Measurements from ENCODE around the gene SUMO1.

SUMO1 gene

DNA sequence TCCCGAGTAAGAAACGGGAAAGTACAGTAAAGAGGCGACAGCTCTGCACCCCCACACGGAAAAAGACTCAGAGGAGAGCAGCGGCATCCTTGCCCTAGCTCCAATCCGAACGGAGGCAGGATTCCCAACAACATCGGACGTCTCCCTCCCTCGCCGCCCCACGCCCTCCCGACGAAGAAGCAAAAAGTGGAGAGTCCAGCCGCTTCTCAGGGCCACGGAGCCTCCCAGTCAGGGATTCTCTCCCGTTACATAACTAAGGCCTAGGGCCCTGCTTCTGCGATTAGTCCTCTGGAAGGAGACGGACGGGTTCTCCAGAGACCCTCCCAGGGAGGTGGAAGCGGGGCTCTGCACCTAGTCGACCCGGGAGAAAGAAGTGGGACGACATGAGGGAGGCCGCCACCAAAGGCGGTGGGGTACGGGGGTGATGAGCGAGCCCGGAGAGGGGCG is 587 bp downstream of the SUMO1 start:
- peaks cover 37% of the 10 kb centered on the region for H4K20me1 ChIP-seq (ENCODE audit: insufficient read depth, low read length)
- peak overlapping the region; percentile 84 for H3K4me2 ChIP-seq (ENCODE audit: low read length)

GRCh38 chr2:202221873-202222272 is 16.5 kb downstream of the SUMO1 start:
- H3K79me2 ChIP-seq (ENCODE audit: low read length), result peaks cover 83% of the 10 kb centered on the region
- no peaks in the 10 kb centered on the region for H3K9me3 ChIP-seq (ENCODE audit: insufficient read depth, low read length)
- TF ChIP-seq EZH2phosphoT487 (IDR thresholded peaks at IDR 0.05; ENCODE audit: low read depth), result no peak
- TF ChIP-seq, protein P1, sequence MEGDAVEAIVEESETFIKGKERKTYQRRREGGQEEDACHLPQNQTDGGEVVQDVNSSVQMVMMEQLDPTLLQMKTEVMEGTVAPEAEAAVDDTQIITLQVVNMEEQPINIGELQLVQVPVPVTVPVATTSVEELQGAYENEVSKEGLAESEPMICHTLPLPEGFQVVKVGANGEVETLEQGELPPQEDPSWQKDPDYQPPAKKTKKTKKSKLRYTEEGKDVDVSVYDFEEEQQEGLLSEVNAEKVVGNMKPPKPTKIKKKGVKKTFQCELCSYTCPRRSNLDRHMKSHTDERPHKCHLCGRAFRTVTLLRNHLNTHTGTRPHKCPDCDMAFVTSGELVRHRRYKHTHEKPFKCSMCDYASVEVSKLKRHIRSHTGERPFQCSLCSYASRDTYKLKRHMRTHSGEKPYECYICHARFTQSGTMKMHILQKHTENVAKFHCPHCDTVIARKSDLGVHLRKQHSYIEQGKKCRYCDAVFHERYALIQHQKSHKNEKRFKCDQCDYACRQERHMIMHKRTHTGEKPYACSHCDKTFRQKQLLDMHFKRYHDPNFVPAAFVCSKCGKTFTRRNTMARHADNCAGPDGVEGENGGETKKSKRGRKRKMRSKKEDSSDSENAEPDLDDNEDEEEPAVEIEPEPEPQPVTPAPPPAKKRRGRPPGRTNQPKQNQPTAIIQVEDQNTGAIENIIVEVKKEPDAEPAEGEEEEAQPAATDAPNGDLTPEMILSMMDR (IDR thresholded peaks at IDR 0.05; ENCODE audit: low read depth, low read length), result no peak
- no peak overlapping the region for H3K9ac ChIP-seq (ENCODE audit: low read length)
- H3K27me3 ChIP-seq (ENCODE audit: low read depth, low read length), result no peaks in the 10 kb centered on the region
- no peaks in the 10 kb centered on the region for H3K4me1 ChIP-seq (ENCODE audit: low read length)
- H3K36me3 ChIP-seq (replicated peaks; ENCODE audit: low read depth, low read length), result peaks cover 26% of the 10 kb centered on the region
- H3K4me2 ChIP-seq (ENCODE audit: low read length), result no peak overlapping the region
- H3K27ac ChIP-seq (ENCODE audit: low read length), result no peak overlapping the region
- peaks cover 35% of the 10 kb centered on the region for H4K20me1 ChIP-seq (ENCODE audit: insufficient read depth, low read length)
- H2AFZ ChIP-seq (ENCODE audit: low read depth, low read length), result no peak overlapping the region
- no peak overlapping the region for H3K4me3 ChIP-seq (ENCODE audit: low read length)

More for the DNA sequence above, 587 bp downstream of the SUMO1 start:
- TF ChIP-seq, protein P1 (IDR thresholded peaks at IDR 0.05; ENCODE audit: low read depth, low read length), result no peak
- no peak for TF ChIP-seq EZH2phosphoT487 (IDR thresholded peaks at IDR 0.05; ENCODE audit: low read depth)
- Histone ChIP-seq H2AFZ (ENCODE audit: low read depth, low read length) (no peak overlapping the region), H3K4me3 (ENCODE audit: low read length) (peak overlapping the region; percentile 96), H3K4me1 (ENCODE audit: low read length) (peaks cover 13% of the 10 kb centered on the region), H3K36me3 (replicated peaks; ENCODE audit: low read depth, low read length) (no peaks in the 10 kb centered on the region), H3K27ac (ENCODE audit: low read length) (peak overlapping the region; percentile 47), H3K27me3 (ENCODE audit: low read depth, low read length) (no peaks in the 10 kb centered on the region), H3K9ac (ENCODE audit: low read length) (peak overlapping the region; percentile 94), H3K9me3 (ENCODE audit: insufficient read depth, low read length) (no peaks in the 10 kb centered on the region), H3K79me2 (ENCODE audit: low read length) (peaks cover 59% of the 10 kb centered on the region)

DNA sequence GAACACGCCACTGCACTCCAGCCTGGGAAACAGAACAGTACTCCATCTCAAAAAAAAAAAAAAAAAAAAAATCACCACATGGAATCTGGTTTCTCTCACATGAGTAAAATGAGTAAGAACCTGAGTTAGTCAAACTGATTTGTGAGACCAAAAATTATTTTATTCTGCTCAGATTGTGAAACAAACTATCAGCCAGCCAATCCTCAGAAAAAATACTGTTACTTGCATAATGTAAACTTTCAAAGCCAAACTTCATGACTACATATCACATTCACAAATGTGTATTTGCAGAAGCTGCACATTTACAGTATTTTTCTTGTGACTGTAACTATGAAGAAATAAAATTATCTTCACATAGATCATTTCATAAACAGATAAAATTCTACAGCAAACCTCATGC is 23.2 kb downstream of the SUMO1 start:
- no peak overlapping the region for H3K9ac ChIP-seq (ENCODE audit: low read length)
- no peaks in the 10 kb centered on the region for H3K27me3 ChIP-seq (ENCODE audit: low read depth, low read length)
- H3K27ac ChIP-seq (ENCODE audit: low read length), result no peak overlapping the region
- H3K9me3 ChIP-seq (ENCODE audit: insufficient read depth, low read length), result no peaks in the 10 kb centered on the region
- H2AFZ ChIP-seq (ENCODE audit: low read depth, low read length), result no peak overlapping the region
- H3K36me3 ChIP-seq (replicated peaks; ENCODE audit: low read depth, low read length), result peaks cover 21% of the 10 kb centered on the region
- H4K20me1 ChIP-seq (ENCODE audit: insufficient read depth, low read length), result peaks cover 13% of the 10 kb centered on the region
- H3K79me2 ChIP-seq (ENCODE audit: low read length), result peaks cover 43% of the 10 kb centered on the region
- no peak overlapping the region for H3K4me3 ChIP-seq (ENCODE audit: low read length)
- TF ChIP-seq, protein P1 (IDR thresholded peaks at IDR 0.05; ENCODE audit: low read depth, low read length), result no peak
- TF ChIP-seq EZH2phosphoT487 (IDR thresholded peaks at IDR 0.05; ENCODE audit: low read depth), result no peak
- no peak overlapping the region for H3K4me2 ChIP-seq (ENCODE audit: low read length)
- no peaks in the 10 kb centered on the region for H3K4me1 ChIP-seq (ENCODE audit: low read length)

DNA sequence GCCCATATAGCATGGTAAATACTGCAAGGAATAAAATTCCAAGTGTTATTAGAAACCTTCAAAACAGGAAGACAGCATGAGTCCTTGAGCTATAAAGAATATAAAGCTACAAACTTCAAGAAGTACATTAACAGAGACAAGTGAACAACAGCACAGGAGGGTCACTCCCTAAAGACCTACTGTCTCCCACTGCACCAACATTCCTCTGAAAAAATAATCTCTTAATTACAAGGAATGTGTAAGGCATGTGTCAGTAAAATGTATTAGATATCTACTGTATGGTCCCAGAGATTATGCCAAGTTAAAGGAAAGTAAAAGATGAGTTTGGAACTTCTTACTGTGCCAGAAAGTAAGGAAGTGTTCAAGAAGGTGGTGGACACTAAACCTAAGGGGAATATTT is 29.9 kb downstream of the SUMO1 start:
- H3K4me2 ChIP-seq (ENCODE audit: low read length), result no peak overlapping the region
- H2AFZ ChIP-seq (ENCODE audit: low read depth, low read length), result no peak overlapping the region
- H3K27me3 ChIP-seq (ENCODE audit: low read depth, low read length), result no peaks in the 10 kb centered on the region
- no peak overlapping the region for H3K4me3 ChIP-seq (ENCODE audit: low read length)
- H4K20me1 ChIP-seq (ENCODE audit: insufficient read depth, low read length), result no peaks in the 10 kb centered on the region
- no peak overlapping the region for H3K9ac ChIP-seq (ENCODE audit: low read length)
- TF ChIP-seq, protein P1 (IDR thresholded peaks at IDR 0.05; ENCODE audit: low read depth, low read length), result no peak
- TF ChIP-seq EZH2phosphoT487 (IDR thresholded peaks at IDR 0.05; ENCODE audit: low read depth), result no peak
- H3K27ac ChIP-seq (ENCODE audit: low read length), result no peak overlapping the region
- 0 out of 2 replicates have a peak, but pooled peaks cover 3% of the 10 kb centered on the region for H3K79me2 ChIP-seq (ENCODE audit: low read length)
- peaks cover 21% of the 10 kb centered on the region for H3K36me3 ChIP-seq (replicated peaks; ENCODE audit: low read depth, low read length)
- no peaks in the 10 kb centered on the region for H3K9me3 ChIP-seq (ENCODE audit: insufficient read depth, low read length)
- peaks cover 11% of the 10 kb centered on the region for H3K4me1 ChIP-seq (ENCODE audit: low read length)

Measured in OCI-LY3 (cell line).